ENCODE measurements around the gene SMIM27. TPM values are rescaled to one million over a fixed set of nuclear protein-coding genes. Genes with fewer than 3 reads are reported as not detected.

The SMIM27 gene
- 0.39 and 3.4 TPM in 2 replicates for total RNA-seq (2014; rRNA removed; shearing (Covaris generic))
- polyA plus RNA-seq (2016; fragmentation: Nextera tagmentation; extraction: Ambion mirVana), result 106 and 116 TPM in 2 replicates
- long read RNA-seq, partial matches to known transcripts, result 6 of 6 reads
- long read RNA-seq, other reads (novel, unspliced or antisense), result 0 of 6 reads

GRCh38 chr9:32552172-32552872 lies at the start of gene SMIM27, which contains the start of gene TOPORS:
TSS of gene SMIM27 (plus strand) at chr9:32552327. CDS start at chr9:32552435, 108 bp downstream.
TSS of gene TOPORS (minus strand) at chr9:32552586. CDS start at chr9:32552436, 150 bp downstream.
- H3K79me2 ChIP-seq (replicated peaks; ENCODE audit: insufficient read depth), result peaks cover 51% of the 10 kb centered on the region
- H3K9me2 ChIP-seq (ENCODE audit: insufficient read depth), result no peaks in the 10 kb centered on the region
- H3K4me1 Mint-ChIP-seq, result peaks cover 18% of the 10 kb centered on the region
- H3K4me2 ChIP-seq, result peak within 1 kb of the TSS; percentile 83
- H3K27me3 Mint-ChIP-seq (ENCODE audit: insufficient read depth, low read depth, poor library complexity), result peaks cover 22% of the 10 kb centered on the region
- ATAC-seq (peak; percentile 72), DNase-seq (ENCODE audit: low spot score) (peak; percentile 95)
- TF ChIP-seq JUNB (IDR thresholded peaks at IDR 0.05; ENCODE audit: unreplicated experiment), result no peak
- no peak for TF ChIP-seq ZNF462 (CRISPR knock-in tag; IDR thresholded peaks at IDR 0.05)
- peak; percentile 72 for TF ChIP-seq POLR2AphosphoS5 (IDR thresholded peaks at IDR 0.05; ENCODE audit: low read depth)
- no peak for TF ChIP-seq ZNF331 (CRISPR knock-in tag; IDR thresholded peaks at IDR 0.05; ENCODE audit: low read depth)
- TF ChIP-seq EZH2 (IDR thresholded peaks at IDR 0.05; ENCODE audit: low read depth, unreplicated experiment), result no peak
- TF ChIP-seq ZNF114 (CRISPR knock-in tag; IDR thresholded peaks at IDR 0.05), result no peak
- TF ChIP-seq STAT1 (IDR thresholded peaks at IDR 0.05; ENCODE audit: unreplicated experiment), result no peak
- TF ChIP-seq NANOG (IDR thresholded peaks at IDR 0.05; ENCODE audit: borderline replicate concordance), result no peak
- no peak for TF ChIP-seq CTCF (conservative IDR thresholded peaks at IDR 0.05; ENCODE audit: low read depth in 2 of 2)
- peak; percentile 69 for TF ChIP-seq CREB1 (CRISPR knock-in tag; IDR thresholded peaks at IDR 0.05; ENCODE audit: low read depth)
- TF ChIP-seq EZH2phosphoT487 (IDR thresholded peaks at IDR 0.05; ENCODE audit: unreplicated experiment), result no peak
- no peak for TF ChIP-seq REST (IDR thresholded peaks at IDR 0.05; ENCODE audit: unreplicated experiment)
- peak; percentile 72 for TF ChIP-seq ETS1 (IDR thresholded peaks at IDR 0.05)
- H3K27me3 ChIP-seq (ENCODE audit: insufficient read depth), result no peaks in the 10 kb centered on the region
- H3K36me3 ChIP-seq (ENCODE audit: insufficient read depth), result no peaks in the 10 kb centered on the region
- H3F3A ChIP-seq (replicated peaks; ENCODE audit: low read depth), result peaks cover 5% of the 10 kb centered on the region
- peak within 1 kb of the TSS; percentile 89 for H3K4me3 Mint-ChIP-seq
- H3K9me3 Mint-ChIP-seq, result no peaks in the 10 kb centered on the region; the same call in 2 of the 3 replicates
- peaks cover 23% of the 10 kb centered on the region for H3K36me3 Mint-ChIP-seq (ENCODE audit: low read depth)
- peak within 1 kb of the TSS; percentile 99 for H3K27ac Mint-ChIP-seq
- H4K20me1 ChIP-seq (replicated peaks; ENCODE audit: insufficient read depth), result peaks cover 19% of the 10 kb centered on the region
- peak within 1 kb of the TSS; percentile 67; the same call in 1 of the 2 replicates for H2AFZ ChIP-seq
- peaks cover 8% of the 10 kb centered on the region for H3K4me1 ChIP-seq (ENCODE audit: insufficient read depth)
- H3K4me3 ChIP-seq, result peak within 1 kb of the TSS; percentile 91
- H3K27ac ChIP-seq (ENCODE audit: low read depth), result peak within 1 kb of the TSS; percentile 78

Data from GM23338 (cell line).